Fibroblast of villous mesenchyme (primary cell): ENCODE measurements around the gene EXOC4. TPM values are rescaled to one million over a fixed set of nuclear protein-coding genes. Genes with fewer than 3 reads are reported as not detected.

Experiments used
- DNase-seq: peaks from one replicate; pipeline ENCODE4 v3.0.0-alpha.2; 2010; ENCODE audit warnings: low read depth
- H3K4me3 ChIP-seq: 2 replicates; pipeline ENCODE4 v1.5.1; 2011; ENCODE audit warnings: low read depth, mild to moderate bottlenecking, low read length
- CTCF ChIP-seq: IDR thresholded peaks from 2 replicates; pipeline ENCODE4 v1.5.1; 2012; ENCODE audit warnings: low read depth, mild to moderate bottlenecking, low read length; ENCODE audit not compliant: insufficient read depth
- total RNA-seq: library from RNA; depleted of rRNA; stranded (reverse); fragments of >200 nt; gene quantifications from 2 replicates; pipeline ENCODE4 v1.2.3, GENCODE V29; 2012

EXOC4 gene
- total RNA-seq, 1 donor = 106 TPM

DNA sequence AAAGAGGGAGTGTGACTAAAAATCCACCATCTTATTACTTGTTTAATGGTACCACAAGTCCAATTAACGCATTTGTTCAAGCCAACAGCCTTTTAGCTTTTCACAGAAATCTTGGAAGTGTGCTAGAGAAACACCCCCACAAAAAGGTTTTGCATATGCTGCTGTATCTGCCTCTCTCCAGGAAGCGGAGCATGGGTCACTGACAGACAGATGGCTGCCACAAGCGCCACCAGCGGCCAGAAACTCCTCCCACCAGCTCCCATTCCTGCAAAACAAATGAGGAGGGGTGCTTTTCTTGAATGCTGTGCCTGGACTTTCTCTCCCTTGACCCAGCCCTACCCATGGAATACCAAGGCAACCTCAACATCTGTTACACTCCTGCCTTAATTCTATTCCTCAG lies 698.0 kb downstream of the EXOC4 start:
- H3K4me3 ChIP-seq = no peak overlapping the region
- TF ChIP-seq CTCF = no peak
- no peak for DNase-seq

DNA sequence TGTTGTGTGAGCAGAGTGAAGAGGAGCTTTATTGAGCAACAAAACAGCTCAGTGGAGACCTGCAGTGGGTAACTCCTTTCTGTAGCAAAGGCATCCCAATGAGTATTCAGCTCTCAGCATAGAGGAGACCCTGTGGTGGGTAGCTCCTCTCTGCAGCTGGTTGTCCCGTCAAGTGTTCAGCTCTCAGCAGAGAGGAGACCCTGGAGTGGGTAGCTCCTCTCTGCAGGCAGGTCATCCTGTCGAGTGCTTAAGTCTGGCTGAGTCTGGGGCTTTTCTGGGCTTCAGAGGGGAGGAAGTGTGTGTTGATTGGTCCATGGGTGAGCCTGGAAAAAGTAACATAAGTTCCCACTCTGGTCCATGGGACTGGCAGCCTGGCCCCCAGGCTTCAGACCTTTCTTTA lies 702.3 kb downstream of the EXOC4 start:
- TF ChIP-seq CTCF = no peak
- H3K4me3 ChIP-seq = no peak overlapping the region

GRCh38 chr7:133957845-133958244 lies 705.0 kb downstream of the EXOC4 start:
- DNase-seq = no peak
- H3K4me3 ChIP-seq = no peak overlapping the region
- no peak for TF ChIP-seq CTCF

More for the DNA sequence above, 702.3 kb downstream of the EXOC4 start:
- no peak for DNase-seq

- H3K4me3 ChIP-seq = no peak overlapping the region
- DNase-seq = no peak
- TF ChIP-seq CTCF = no peak
These were observed 705.9 kb downstream of the EXOC4 start for GRCh38 chr7:133958822-133959221.

DNA sequence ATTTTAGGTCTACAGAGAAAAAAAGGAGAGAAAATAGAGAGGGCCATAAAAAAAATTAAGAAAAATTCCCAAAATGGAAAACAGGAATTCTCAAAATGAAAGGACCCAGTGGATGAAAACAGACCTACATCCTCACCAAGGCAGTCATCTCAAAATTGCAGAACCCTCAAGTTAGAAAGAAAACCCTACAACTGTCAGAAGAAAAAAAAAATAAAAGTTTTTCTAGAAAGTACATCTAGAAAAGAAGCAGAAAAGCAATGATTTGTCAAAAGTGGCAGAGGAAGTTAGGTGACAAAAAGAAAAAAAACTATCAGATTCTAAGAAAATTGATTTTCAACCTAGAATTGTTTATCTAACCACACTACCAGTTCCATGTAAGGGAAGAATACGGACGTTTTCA lies 706.6 kb downstream of the EXOC4 start:
- no peak for TF ChIP-seq CTCF
- DNase-seq = no peak
- H3K4me3 ChIP-seq = no peak overlapping the region

GRCh38 chr7:133961724-133962123 lies 708.8 kb downstream of the EXOC4 start:
- TF ChIP-seq CTCF = no peak
- DNase-seq = no peak
- no peak overlapping the region for H3K4me3 ChIP-seq

DNA sequence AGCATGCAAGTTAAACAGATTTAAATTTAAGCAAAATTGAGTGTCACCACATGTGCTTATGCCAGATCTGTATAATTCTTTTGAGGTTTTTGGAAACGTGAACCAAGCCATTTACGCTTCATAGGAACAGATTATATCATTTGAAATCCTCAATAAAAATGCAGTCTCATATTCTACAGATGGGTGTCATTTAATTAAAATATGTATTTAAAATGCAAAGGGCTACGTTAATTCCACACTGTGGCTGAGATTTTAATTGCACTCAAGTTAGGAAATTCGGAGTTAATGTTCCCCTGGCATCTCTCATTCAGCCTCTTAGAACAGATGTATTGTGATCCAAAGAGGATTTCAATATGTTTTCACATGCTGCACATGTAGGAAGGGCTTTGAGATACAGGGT lies 709.8 kb downstream of the EXOC4 start:
- TF ChIP-seq CTCF = no peak

More for the DNA sequence above, 709.8 kb downstream of the EXOC4 start:
- no peak for DNase-seq
- no peak overlapping the region for H3K4me3 ChIP-seq
